ENCODE results near the gene MYO1A. TPM values are rescaled to one million over a fixed set of nuclear protein-coding genes. Genes with fewer than 3 reads are reported as not detected.

Gene MYO1A
- total and polyA plus RNA-seq, 2 experiments from 2014 or later: 1.5 TPM; not detected in 1

DNA sequence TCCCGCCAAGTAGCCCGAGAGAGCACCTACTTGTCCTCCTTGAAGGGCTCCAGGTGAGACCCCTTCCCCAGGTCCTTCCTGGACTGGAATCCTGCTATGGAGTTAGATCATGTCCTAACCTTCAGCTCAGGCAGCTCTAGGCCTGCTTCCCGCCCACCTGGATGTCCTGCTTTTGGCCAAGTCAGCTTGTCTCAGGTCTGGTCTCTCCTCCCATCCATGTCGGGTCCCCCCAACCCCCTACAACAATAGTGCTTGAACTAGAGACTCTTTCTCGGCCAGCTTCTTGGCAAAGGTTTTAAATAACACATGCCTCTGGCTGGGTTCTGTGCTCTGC, 42.6 kb upstream of the MYO1A start:
- TF ChIP-seq, protein P1, sequence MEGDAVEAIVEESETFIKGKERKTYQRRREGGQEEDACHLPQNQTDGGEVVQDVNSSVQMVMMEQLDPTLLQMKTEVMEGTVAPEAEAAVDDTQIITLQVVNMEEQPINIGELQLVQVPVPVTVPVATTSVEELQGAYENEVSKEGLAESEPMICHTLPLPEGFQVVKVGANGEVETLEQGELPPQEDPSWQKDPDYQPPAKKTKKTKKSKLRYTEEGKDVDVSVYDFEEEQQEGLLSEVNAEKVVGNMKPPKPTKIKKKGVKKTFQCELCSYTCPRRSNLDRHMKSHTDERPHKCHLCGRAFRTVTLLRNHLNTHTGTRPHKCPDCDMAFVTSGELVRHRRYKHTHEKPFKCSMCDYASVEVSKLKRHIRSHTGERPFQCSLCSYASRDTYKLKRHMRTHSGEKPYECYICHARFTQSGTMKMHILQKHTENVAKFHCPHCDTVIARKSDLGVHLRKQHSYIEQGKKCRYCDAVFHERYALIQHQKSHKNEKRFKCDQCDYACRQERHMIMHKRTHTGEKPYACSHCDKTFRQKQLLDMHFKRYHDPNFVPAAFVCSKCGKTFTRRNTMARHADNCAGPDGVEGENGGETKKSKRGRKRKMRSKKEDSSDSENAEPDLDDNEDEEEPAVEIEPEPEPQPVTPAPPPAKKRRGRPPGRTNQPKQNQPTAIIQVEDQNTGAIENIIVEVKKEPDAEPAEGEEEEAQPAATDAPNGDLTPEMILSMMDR (IDR thresholded peaks at IDR 0.05; ENCODE audit: low read depth, low read length): no peak
- Histone ChIP-seq H3K27me3 (no peaks in the 10 kb centered on the region), H3K36me3 (peaks cover 15% of the 10 kb centered on the region), H3K9me3 (ENCODE audit: low read depth) (no peaks in the 10 kb centered on the region), H3K4me3 (no peak overlapping the region), H3K27ac (no peak overlapping the region), H3K4me1 (ENCODE audit: low read depth) (peaks cover 7% of the 10 kb centered on the region)
- DNase-seq (ENCODE audit: low read depth in 1 of 2, low spot score in 1 of 2): no peak

DNA sequence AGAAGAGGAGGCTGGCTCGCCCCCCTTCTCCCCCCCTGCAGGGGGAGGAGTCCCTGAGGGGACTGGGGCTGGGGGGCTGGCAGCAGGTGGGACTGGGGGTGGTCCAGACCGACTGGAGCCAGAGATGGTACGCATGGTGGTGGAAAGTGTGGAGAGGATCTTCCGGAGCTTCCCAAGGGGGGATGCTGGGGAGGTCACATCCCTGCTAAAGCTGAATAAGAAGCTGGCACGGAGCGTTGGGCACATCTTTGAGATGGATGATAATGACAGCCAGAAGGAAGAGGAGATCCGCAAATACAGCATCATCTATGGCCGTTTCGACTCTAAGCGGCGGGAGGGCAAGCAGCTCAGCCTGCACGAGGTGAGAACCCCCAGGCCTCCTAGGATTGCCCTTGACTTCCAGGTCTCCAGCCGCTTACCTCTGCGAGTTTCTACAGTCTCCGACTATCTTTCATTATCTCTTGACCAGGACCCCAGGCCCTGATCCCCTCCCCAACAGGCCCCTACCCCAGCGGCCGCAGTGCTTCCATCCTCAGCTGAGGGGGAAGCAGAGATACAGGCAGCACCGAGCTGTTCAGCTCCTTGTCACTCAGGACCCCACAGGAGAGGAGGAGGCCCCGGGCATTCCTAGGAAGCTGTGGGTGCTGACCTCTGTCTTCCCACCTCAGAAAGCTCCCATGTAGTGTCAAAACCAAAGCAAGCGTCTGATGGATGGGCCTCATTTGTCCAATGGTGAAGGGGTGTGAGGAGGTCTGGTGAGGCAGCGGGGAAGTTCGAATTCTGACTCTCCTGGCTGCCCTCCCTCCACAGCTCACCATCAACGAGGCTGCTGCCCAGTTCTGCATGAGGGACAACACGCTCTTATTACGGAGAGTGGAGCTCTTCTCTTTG, 42.0 kb upstream of the MYO1A start:
- H3K27ac ChIP-seq: no peak overlapping the region
- TF ChIP-seq, protein P1 (IDR thresholded peaks at IDR 0.05; ENCODE audit: low read depth, low read length): no peak
- no peak overlapping the region for H3K4me3 ChIP-seq
- no peaks in the 10 kb centered on the region for H3K27me3 ChIP-seq
- no peak for DNase-seq (ENCODE audit: low read depth in 1 of 2, low spot score in 1 of 2)
- peaks cover 15% of the 10 kb centered on the region for H3K36me3 ChIP-seq
- H3K9me3 ChIP-seq (ENCODE audit: low read depth): no peaks in the 10 kb centered on the region
- H3K4me1 ChIP-seq (ENCODE audit: low read depth): peaks cover 7% of the 10 kb centered on the region

DNA sequence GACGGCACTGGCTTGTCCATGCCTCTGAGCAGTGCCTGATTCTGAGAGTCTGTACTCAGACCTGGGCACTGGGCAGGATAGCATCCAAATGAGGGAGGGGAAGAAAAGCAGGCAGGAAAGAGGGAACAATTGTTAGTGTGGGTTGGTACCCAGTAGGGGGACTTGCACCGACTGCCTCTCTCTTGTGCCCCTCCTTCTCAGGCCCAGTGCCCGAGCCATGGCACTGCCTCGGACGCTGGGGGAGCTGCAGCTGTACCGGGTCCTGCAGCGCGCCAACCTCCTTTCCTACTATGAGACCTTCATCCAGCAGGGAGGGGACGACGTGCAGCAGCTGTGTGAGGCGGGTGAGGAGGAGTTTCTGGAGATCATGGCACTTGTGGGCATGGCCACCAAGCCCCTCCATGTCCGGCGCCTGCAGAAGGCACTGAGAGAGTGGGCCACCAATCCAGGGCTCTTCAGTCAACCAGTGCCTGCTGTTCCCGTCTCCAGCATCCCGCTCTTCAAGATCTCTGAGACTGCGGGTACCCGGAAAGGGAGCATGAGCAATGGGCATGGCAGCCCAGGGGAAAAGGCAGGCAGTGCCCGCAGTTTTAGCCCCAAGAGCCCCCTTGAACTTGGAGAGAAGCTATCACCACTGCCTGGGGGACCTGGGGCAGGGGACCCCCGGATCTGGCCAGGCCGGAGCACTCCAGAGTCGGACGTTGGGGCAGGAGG, 41.2 kb upstream of the MYO1A start:
- H3K4me1 ChIP-seq (ENCODE audit: low read depth): peaks cover 9% of the 10 kb centered on the region
- peaks cover 15% of the 10 kb centered on the region for H3K36me3 ChIP-seq
- no peak overlapping the region for H3K27ac ChIP-seq
- H3K4me3 ChIP-seq: no peak overlapping the region
- no peak for DNase-seq (ENCODE audit: low read depth in 1 of 2, low spot score in 1 of 2)
- no peaks in the 10 kb centered on the region for H3K9me3 ChIP-seq (ENCODE audit: low read depth)
- TF ChIP-seq, protein P1 (IDR thresholded peaks at IDR 0.05; ENCODE audit: low read depth, low read length): no peak
- H3K27me3 ChIP-seq: no peaks in the 10 kb centered on the region

DNA sequence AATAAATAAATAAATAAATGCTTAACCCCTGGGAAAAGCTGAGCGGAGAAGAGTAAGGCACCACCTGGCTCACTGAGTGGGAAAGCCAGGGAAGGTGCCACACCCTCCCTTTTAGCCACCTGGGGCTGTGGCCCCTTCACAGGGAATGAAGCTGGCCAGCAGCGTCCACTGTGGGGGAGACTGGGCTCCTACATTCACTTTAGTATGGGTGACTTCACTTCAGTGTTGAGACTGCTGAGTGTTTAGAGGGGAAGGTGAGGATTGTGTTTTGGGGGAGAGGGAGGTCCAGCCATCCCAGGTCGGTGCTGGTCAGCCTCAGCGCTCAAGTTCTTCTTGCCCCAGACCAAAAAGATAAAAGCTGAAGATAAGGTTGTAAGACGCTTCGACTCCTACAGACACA, 40.6 kb upstream of the MYO1A start:
- no peak overlapping the region for H3K27ac ChIP-seq
- peaks cover 15% of the 10 kb centered on the region for H3K36me3 ChIP-seq
- TF ChIP-seq, protein P1 (IDR thresholded peaks at IDR 0.05; ENCODE audit: low read depth, low read length): no peak
- H3K9me3 ChIP-seq (ENCODE audit: low read depth): no peaks in the 10 kb centered on the region
- no peak for DNase-seq (ENCODE audit: low read depth in 1 of 2, low spot score in 1 of 2)
- no peaks in the 10 kb centered on the region for H3K27me3 ChIP-seq
- H3K4me1 ChIP-seq (ENCODE audit: low read depth): peaks cover 15% of the 10 kb centered on the region
- peak overlapping the region; percentile 52 for H3K4me3 ChIP-seq

DNA sequence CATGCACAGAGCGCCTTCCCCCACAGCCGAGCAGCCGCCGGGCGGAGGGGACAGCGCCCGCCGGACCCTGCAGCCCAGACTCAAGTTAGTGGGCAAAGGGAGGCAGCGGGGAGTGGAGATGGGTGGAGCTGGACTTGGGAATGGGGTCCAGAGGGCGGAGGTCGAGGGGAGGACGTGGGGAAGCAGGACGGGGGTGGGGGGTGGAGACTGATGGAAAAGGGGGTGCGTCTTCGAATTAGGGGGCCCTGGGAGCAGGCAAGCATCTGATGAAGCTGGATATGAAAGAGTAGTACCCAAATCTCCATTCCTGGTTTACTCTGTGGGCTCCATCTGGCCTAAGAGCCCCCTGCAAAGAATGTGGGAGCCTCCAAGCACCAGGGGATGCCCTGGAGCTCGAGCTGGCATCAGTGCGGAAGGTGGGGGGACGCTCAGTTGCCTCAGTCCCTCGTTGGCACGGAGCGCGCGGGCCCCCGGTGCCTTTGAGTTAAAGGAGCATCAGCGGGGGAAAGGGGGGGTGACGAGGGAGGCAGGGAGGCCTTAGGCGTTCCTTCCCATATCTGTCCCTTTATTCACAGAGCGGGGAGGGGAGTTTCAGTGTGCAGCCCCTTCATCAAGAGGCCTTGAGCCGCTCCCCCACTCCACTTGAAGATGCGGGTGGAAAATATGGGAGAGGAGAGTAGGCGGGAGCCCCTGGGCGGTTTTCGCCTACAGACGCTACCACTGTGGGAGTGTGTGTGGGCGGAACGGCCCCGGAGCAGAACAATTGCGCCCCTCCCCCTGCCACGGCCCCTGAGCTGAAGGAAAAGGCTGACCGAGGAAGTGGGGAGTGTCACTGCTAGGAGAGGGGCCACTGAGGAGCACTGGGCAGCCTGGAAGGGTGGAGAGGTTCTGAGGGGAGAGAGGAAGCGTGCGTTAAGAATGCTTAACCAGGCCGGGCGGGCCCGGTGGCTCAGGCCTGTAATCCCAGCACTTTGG, 39.6 kb upstream of the MYO1A start:
- Histone ChIP-seq H3K36me3 (peaks cover 9% of the 10 kb centered on the region), H3K9me3 (ENCODE audit: low read depth) (no peaks in the 10 kb centered on the region), H3K4me1 (ENCODE audit: low read depth) (peaks cover 17% of the 10 kb centered on the region), H3K27me3 (no peaks in the 10 kb centered on the region), H3K27ac (peak overlapping the region; percentile 92), H3K4me3 (peak overlapping the region; percentile 52)
- TF ChIP-seq, protein P1 (IDR thresholded peaks at IDR 0.05; ENCODE audit: low read depth, low read length): no peak
- DNase-seq (ENCODE audit: low read depth in 1 of 2, low spot score in 1 of 2): peak; percentile 67 to 84
